ENCODE results near the gene UGT2B17.
"Not testable (repeated sequence)": the region's sequence is repeated elsewhere in the genome, so short reads cannot be mapped to it uniquely, and the experiment has no call there.

GRCh38 chr4:68568535-68568934 is 7.6 kb downstream of the UGT2B17 start:
- TF ChIP-seq EZH2phosphoT487 (IDR thresholded peaks at IDR 0.05; ENCODE audit: insufficient read depth, low read depth); EZH2 (IDR thresholded peaks at IDR 0.05; ENCODE audit: insufficient read depth, poor library complexity, severe bottlenecking): not testable (repeated sequence)
